ENCODE data around the gene SYTL4.

DNA sequence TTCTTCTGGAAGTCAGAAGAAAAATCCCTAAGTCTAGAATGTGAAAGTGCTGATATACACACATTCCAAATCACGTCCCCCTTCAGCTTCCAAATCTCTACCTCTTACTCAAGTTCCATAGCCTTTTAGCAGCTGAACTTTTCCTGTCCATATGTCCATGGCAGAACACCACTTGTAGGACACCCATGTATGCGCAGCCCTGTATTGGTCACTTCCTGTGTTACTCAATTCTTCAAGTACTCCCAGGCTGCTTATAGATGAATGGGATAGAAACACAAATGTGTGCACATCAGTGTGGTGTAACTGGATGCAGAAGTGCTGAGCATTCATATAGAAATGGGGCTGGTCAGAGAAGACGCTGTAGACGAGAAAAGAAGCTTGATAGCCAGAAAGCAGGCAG is 69.1 kb downstream of the SYTL4 start:
- TF ChIP-seq, protein P1, sequence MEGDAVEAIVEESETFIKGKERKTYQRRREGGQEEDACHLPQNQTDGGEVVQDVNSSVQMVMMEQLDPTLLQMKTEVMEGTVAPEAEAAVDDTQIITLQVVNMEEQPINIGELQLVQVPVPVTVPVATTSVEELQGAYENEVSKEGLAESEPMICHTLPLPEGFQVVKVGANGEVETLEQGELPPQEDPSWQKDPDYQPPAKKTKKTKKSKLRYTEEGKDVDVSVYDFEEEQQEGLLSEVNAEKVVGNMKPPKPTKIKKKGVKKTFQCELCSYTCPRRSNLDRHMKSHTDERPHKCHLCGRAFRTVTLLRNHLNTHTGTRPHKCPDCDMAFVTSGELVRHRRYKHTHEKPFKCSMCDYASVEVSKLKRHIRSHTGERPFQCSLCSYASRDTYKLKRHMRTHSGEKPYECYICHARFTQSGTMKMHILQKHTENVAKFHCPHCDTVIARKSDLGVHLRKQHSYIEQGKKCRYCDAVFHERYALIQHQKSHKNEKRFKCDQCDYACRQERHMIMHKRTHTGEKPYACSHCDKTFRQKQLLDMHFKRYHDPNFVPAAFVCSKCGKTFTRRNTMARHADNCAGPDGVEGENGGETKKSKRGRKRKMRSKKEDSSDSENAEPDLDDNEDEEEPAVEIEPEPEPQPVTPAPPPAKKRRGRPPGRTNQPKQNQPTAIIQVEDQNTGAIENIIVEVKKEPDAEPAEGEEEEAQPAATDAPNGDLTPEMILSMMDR (conservative IDR thresholded peaks at IDR 0.05; ENCODE audit: low read length), result no peak
- TF ChIP-seq EZH2phosphoT487 (IDR thresholded peaks at IDR 0.05; ENCODE audit: borderline replicate concordance), result no peak
